Activated T-helper 1 cell treated with anti-CD3 and anti-CD28 coated beads, Interleukin-2, amount 50 U/mL, for 16 hours (primary cell): Measurements from ENCODE around the gene MAPK8IP2.
"Not testable (repeated sequence)": the region's sequence is repeated elsewhere in the genome, so short reads cannot be mapped to it uniquely, and the experiment has no call there.

ENCODE experiments used
- DNase-seq, 2 donors: peaks; one replicate each; pipeline ENCODE4 v3.0.0-alpha.2; 2020; ENCODE audit warnings: low read depth in 1 of 2, low spot score in 1 of 2

Gene MAPK8IP2

GRCh38 chr22:50633771-50634170 lies 33.2 kb downstream of the MAPK8IP2 start:
- no peak for DNase-seq

DNA sequence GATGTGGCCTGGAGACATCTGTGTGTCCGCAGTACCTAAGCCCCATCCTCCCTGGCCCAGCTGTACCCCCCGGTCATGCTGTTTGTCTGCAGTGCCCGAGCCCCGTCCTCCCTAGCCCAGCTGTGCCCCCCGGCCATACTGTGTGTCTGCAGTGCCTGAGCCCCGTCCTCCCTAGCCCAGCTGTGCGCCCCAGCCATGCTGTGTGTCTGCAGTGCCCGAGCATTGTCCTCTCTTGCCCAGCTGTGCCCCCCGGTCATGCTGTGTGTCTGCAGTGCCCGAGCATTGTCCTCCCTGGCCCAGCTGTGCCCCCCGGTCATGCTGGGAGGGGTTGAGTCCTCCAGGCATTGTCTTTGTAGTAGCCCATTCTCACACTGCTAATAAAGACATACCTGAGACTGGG lies 35.0 kb downstream of the MAPK8IP2 start:
- no peak for DNase-seq

- DNase-seq: not testable (repeated sequence)
Measured at GRCh38 chr22:50640296-50640695, 39.7 kb downstream of the MAPK8IP2 start.

DNA sequence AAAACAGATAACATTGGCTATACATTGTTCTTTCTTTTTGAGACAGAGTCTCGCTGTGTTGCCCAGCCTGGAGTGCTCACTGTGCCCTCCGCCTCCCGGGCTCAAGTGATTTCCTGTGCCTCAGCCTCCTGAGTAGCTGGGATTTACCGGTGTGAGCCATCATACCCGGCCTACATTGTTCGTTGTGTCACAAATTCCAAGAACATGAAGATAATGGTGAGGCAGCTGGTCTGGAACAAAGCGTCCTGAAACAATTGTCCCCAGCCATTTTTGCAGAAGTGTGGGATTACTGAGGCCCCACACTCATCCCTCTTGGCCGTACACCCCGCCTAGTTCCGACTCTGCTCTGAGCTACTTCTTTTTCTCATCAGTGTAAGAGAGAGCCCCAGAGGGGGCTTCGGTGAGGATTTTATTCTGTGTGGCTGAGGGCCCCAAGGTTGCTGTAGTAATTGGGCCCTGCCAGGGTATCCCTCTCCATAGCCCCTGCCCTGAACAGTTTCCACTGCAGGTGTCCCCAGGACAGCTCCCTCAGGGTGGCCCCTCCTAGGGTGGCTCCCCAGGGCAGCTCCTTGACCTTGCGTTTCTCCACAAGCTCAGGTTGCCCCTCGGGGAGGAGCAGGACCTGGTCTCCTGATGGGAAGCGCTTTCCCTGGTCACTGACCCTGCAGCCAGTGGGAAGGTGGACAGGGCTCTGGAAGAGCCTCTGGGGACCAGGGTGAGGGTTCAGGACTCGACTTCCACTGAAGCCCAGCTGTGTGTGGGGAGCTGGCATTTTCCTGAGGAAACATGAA lies 40.5 kb downstream of the MAPK8IP2 start:
- no peak for DNase-seq

DNA sequence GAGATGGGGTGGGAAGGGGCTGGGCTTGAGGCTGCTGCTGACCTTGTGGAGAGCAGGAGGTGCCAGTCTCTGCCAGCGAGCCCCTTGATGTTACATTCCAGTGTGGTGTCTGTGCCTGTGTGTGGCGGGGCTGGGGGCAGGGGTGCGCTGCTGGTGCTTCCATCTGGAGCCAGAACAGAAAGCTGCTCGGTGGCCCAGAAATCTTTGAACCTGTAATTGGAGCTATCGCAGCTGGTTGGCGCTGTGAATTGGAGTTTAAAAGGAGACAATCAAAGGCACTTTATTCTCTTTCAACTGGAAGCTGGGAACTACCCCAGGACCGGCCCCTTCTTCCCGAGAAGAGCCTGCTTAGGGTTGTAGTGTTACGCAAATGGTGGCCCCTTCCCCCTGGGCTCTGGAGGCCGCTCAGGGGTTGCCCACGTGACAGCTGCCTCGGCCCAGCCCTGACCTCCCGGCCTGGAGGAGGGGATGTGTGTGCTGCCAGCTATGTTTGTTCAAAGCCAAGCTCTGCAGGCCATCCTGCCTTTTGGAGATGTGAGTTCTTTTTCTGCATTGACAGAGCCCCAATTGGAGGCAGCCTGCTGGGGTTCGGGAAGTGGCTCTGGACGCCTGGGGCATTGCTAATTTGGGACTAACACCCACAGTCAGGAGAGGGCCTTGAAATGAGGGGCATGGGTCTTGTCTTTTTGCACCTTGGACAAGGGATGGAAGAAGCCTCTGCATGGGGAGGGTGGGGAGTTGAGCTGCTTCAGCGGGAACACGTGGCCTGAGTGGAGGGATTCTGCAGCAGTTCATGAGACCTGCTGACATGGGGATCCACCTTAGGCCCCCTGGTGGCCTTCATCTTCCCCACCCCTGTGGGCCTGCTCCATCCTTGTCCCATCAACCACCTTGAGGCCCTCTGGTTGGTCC lies 41.4 kb downstream of the MAPK8IP2 start:
- no peak for DNase-seq

DNA sequence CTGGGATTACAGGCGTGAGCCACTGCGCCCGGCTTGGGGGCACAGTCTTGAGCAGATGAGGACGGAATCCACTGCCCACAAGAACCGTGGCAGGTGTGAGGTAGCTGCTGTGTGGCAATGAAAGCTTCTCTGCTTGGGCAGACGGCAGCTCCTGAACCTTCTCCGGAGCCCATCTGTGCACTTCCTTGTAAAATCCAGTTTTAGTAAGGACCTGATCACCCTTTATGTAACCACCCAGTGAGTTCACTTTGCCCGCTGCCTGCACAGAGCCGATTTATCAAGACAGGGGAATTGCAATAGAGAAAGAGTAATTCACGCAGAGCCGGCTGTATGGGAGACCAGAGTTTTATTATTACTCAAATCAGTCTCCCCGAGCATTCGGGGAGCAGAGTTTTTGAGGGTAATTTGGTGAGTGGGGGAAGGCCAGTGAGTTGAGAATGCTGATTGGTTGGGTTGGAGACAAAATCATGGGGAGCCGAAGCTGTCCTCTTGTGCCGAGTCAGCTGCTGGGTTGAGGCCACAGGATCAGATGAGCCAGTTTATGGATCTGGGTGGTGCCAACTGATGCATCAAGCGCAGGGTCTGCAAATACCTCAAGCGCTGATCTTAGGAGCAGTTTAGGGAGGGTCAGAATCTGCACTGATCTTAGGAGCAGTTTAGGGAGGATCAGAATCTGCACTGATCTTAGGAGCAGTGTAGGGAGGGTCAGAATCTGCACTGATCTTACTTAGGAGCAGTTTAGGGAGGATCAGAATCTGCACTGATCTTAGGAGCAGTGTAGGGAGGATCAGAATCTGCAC lies 42.6 kb downstream of the MAPK8IP2 start:
- DNase-seq: not testable (repeated sequence)

- DNase-seq: not testable (repeated sequence)
Measured at GRCh38 chr22:50643821-50644101, 43.2 kb downstream of the MAPK8IP2 start.

DNA sequence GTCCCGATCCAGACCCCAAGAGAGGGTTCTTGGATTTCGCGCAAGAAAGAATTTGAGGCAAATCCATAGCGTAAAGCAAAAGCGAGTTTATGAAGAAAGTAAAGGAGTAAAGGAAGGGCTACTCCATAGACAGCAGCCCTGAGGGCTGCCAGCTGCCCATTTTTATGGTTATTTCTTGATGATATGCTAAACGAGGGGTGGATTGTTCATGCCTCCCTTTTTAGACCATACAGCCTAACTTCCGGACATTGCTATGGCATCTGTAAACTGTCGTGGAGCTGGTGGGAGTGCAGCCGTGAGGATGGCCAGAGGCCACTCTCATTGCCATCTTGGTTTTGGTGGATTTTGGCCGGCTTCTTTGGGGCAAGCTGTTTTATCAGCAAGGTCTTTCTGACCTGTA lies 52.7 kb downstream of the MAPK8IP2 start:
- no peak for DNase-seq

DNA sequence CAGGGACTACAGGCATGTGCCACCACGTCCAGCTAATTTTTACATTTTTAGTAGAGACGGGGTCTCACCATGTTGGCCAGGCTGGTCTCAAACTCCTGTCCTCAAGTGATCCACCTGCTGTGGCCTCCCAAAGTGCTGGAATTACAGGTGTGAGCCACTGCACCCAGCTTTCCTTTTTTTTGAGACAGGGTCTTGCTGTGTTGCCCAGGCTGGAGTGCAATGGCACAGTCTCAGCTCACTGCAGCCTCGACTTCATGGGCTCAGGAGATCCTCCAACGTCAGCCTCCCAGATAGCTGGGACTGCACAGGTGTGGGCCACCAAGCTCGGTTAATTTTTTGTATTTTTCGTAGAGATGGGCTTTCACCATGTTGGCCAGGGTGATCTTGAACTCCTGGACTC lies 54.1 kb downstream of the MAPK8IP2 start:
- DNase-seq: not testable (repeated sequence)

DNA sequence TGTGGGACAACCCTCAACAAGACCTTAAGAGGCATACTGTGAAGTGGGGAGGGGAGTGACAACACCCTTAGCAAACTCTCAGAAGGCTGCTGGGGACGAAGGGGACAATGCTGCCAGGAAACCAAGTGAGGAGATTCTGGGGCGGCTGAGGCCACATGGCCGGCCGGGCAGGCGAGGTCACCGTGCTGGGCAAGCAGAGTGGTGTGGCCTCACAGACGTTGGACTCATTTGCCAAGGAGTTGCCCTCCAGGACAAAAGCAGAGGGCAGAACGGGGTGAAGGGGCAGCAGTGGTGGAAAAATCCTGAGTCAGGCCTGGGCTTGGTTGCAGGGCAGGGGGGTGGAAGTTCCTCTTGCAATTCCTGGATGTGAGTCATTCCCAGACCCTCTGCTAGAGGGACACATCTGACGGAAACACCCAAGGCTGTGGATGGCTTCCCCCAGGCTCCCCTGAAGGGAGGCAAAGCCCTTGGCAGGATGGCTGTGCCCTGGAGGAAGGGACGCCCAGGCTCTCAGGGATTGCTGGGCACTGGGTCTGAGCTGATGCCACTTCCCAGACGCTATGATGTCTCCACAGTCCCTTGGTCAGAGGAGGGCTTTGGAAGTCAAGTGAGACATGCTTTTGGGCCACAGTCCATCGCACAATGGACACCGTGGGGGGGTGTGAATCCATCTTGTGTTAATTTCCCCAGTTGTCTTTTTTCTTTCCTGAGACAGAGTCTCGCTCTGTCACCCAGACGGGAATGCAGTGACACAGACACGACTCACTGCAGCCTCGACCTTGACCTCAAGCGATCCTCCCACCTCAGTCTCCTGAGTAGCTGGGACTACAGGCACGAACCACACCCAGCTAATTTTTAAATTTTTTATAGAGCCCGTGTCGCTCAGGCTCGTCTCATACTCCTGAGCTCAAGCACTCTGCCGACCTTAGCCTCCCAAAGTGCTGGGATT lies 55.8 kb downstream of the MAPK8IP2 start:
- no peak for DNase-seq

- DNase-seq: no peak
Measured at GRCh38 chr22:50657925-50658324, 57.3 kb downstream of the MAPK8IP2 start.

DNA sequence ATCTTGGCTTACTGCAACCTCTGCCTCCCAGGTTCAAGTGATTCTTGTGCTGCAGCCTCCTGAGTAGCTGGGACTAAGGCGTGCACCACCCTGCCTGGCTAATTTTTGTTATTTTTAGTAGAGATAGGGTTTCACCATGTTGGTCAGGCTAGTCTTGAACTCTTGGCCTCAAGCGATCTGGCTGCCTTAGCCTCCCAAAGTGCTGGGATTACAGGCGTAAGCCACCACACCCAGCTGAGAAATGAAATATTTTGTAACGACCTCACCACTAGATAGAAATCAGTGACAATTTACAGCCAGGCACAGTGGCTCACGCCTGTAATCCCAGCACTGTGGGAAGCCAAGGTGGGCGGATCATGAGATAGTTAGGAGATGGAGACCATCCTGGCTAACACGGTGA lies 59.1 kb downstream of the MAPK8IP2 start:
- DNase-seq: not testable (repeated sequence)

- no peak for DNase-seq
Measured at GRCh38 chr22:50660306-50660705, 59.7 kb downstream of the MAPK8IP2 start.
